Bronchial epithelial cell (primary cell): Measurements from ENCODE around the gene TRIP11. TPM values are rescaled to one million over a fixed set of nuclear protein-coding genes. Genes with fewer than 3 reads are reported as not detected.

Source experiments
- DNase-seq: peaks from one replicate; pipeline ENCODE4 v3.0.0-alpha.2; 2010; ENCODE audit warnings: low read depth
- FAIRE-seq: peaks from 2 replicates; lab custom pipeline; 2011; peaks lifted over from hg19 to GRCh38; lab: Jason Lieb, UNC
- H3K27me3 ChIP-seq: 2 replicates; pipeline ENCODE4 v1.5.1; 2011; ENCODE audit warnings: low read length; ENCODE audit not compliant: control insufficient read depth, insufficient read depth
- H3K36me3 ChIP-seq: 2 replicates; pipeline ENCODE4 v1.5.1; 2011; ENCODE audit warnings: low read length; ENCODE audit not compliant: control insufficient read depth, insufficient read depth
- H3K4me3 ChIP-seq: 2 replicates; pipeline ENCODE4 v1.5.1; 2011; ENCODE audit warnings: mild to moderate bottlenecking, low read depth, low read length, control low read depth
- CTCF ChIP-seq: IDR thresholded peaks from 2 replicates; pipeline ENCODE4 v1.5.1; 2011; ENCODE audit warnings: mild to moderate bottlenecking, moderate library complexity, low read length, control low read depth, inconsistent platforms; ENCODE audit not compliant: insufficient read depth, severe bottlenecking
- total RNA-seq: library from RNA; depleted of rRNA; stranded (reverse); fragments of >200 nt; gene quantifications from 2 replicates; pipeline ENCODE4 v1.2.1, GENCODE V29; 2014

Gene TRIP11
- total RNA-seq, 1 donor from 2014 or later, result 13.2 TPM

GRCh38 chr14:91998667-91999570 lies 40.9 kb downstream of the TRIP11 start:
- no peak for DNase-seq
- no peak for FAIRE-seq
- H3K4me3 ChIP-seq, result no peak overlapping the region
- peaks cover 3% of the 10 kb centered on the region for H3K36me3 ChIP-seq
- no peak for TF ChIP-seq CTCF
- H3K27me3 ChIP-seq, result no peaks in the 10 kb centered on the region

DNA sequence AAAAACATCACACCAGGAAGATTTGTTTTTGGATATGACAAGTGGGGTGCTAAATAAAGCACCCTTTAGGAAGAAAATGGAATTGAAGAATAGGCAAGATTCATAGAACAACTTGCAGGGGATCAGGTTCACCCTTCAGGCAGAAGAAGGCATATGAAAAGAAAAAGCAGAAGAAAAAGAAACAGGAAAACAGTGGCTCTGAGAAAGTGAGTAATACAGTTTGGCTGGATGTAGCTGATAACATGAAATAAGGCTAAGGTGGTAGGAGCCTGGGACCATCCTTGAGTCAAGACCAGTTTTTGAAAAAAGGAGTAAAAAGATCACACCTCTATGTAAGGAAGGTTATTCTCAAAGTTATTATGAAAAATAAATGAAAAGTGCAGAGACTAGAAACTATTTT lies 42.4 kb downstream of the TRIP11 start:
- peaks cover 4% of the 10 kb centered on the region for H3K36me3 ChIP-seq
- FAIRE-seq (no peak), DNase-seq (peak; percentile 27)
- H3K4me3 ChIP-seq, result no peak overlapping the region
- H3K27me3 ChIP-seq, result no peaks in the 10 kb centered on the region
- TF ChIP-seq CTCF, result no peak

DNA sequence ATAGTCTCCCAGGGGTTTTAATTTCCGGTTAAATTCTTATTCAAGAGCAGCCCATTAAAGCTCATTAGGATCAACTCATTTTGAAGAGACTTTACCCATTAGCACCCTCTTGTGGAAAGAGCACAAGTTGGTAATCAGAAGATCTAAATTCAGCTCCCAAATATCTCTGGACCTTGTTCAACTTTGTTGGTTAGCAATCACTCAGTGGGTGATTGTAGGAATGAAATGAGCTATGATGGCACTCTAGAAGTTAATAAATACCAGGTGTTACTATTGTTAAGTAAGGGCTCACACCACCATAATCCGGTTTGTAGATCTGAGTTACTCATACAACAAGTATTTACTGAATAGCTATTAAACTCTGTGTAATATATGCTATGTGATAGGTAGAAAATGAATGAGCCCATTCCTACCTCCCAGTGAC lies 42.9 kb downstream of the TRIP11 start:
- TF ChIP-seq CTCF, result peak; percentile 56
- Histone ChIP-seq H3K36me3 (peaks cover 4% of the 10 kb centered on the region), H3K27me3 (no peaks in the 10 kb centered on the region), H3K4me3 (no peak overlapping the region)
- DNase-seq (peak; percentile 81), FAIRE-seq (no peak)

- no peak for TF ChIP-seq CTCF
- Histone ChIP-seq H3K4me3 (no peak overlapping the region), H3K27me3 (no peaks in the 10 kb centered on the region), H3K36me3 (peaks cover 6% of the 10 kb centered on the region)
- FAIRE-seq (no peak), DNase-seq (no peak)
Measured at GRCh38 chr14:91987192-91987591, 52.7 kb downstream of the TRIP11 start.

DNA sequence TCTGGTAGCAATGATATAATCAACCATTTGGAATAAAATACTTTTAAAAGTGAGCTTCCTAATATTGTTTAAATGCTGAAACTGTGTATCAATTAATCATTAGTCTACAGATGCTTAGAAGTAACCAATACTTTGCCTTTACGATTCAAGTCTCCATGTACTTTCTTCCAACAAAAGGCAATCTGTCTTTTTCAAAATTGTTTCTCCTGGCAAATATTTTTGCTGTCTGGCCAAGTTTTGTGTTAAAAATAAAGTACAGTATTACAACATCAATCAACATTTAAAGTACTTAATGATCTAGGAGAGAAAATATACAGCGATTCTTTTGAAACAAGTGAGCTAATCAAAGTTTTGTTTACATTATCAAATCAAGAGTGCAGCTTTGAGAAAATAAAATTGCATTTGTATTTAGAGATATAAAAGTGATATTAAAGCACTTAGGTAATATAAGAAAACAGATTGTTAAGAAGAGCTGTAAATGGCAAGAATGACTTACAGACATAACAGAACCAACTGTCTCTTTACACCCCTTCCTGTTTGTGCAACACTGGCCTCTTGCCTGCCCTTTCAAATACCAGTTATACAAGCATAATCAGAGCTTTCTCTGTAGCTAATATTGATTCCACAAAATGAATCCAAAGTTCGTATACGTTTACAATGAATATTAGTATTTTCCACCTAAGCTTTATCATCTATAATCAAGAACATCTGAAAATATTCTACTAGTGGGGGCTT lies 54.2 kb downstream of the TRIP11 start:
- FAIRE-seq (no peak), DNase-seq (no peak)
- no peak for TF ChIP-seq CTCF
- H3K4me3 ChIP-seq, result no peak overlapping the region
- peaks cover 4% of the 10 kb centered on the region for H3K36me3 ChIP-seq
- H3K27me3 ChIP-seq, result no peaks in the 10 kb centered on the region
